OCI-LY3 (cell line): Measurements from ENCODE around the gene VTI1B.

Experiments used
- CTCF ChIP-seq: fragments of 200-600, 300-600 bp; sonication (generic); IDR thresholded peaks from 2 replicates; pipeline ENCODE4 v1.5.1; 2014; ENCODE audit warnings: antibody characterized with exemption, low read length, low read depth
- EZH2phosphoT487 ChIP-seq: fragments of 200-600 bp; shearing (Covaris generic); IDR thresholded peaks from 2 replicates; pipeline ENCODE4 v1.6.1; 2018; ENCODE audit warnings: antibody characterized with exemption, mixed run types, low read depth

GRCh38 chr14:67652189-67652588, 22.2 kb downstream of the VTI1B start:
- TF ChIP-seq CTCF, result no peak
- TF ChIP-seq EZH2phosphoT487, result no peak
